Stomach (tissue), 4 donors: ENCODE results near the gene ADAM12.

ENCODE experiments used
- POLR2A ChIP-seq, 4 donors: fragments of 450-650 bp; IDR thresholded peaks; one replicate each; pipeline ENCODE4 v1.6.1; 2016; ENCODE audit warnings: antibody characterized with exemption in 4 of 4, control low read depth in 2 of 4, mild to moderate bottlenecking in 1 of 4, moderate library complexity in 1 of 4
- POLR2AphosphoS5 ChIP-seq, 3 donors: sonication (generic); formaldehyde crosslinking; IDR thresholded peaks; one replicate each; pipeline ENCODE4 v1.6.1; 2016; ENCODE audit warnings: antibody characterized with exemption in 3 of 3
- TF ChIP-seq, protein P1 (sequence below), 7 experiments: fragments of 450-650 bp in 4 of 7; fragments of 200-600 bp in 3 of 7; sonication (generic) in 3 of 7; IDR thresholded peaks; one replicate each; pipeline ENCODE4 v1.5.1; 2016 to 2019; ENCODE audit warnings: antibody characterized with exemption in 7 of 7, control low read depth in 2 of 7, mild to moderate bottlenecking in 1 of 7

- TF ChIP-seq, protein P1, sequence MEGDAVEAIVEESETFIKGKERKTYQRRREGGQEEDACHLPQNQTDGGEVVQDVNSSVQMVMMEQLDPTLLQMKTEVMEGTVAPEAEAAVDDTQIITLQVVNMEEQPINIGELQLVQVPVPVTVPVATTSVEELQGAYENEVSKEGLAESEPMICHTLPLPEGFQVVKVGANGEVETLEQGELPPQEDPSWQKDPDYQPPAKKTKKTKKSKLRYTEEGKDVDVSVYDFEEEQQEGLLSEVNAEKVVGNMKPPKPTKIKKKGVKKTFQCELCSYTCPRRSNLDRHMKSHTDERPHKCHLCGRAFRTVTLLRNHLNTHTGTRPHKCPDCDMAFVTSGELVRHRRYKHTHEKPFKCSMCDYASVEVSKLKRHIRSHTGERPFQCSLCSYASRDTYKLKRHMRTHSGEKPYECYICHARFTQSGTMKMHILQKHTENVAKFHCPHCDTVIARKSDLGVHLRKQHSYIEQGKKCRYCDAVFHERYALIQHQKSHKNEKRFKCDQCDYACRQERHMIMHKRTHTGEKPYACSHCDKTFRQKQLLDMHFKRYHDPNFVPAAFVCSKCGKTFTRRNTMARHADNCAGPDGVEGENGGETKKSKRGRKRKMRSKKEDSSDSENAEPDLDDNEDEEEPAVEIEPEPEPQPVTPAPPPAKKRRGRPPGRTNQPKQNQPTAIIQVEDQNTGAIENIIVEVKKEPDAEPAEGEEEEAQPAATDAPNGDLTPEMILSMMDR (IDR thresholded peaks at IDR 0.05), result no peak
- TF ChIP-seq POLR2AphosphoS5 (IDR thresholded peaks at IDR 0.05) (no peak), POLR2A (IDR thresholded peaks at IDR 0.05) (no peak)
Measured at GRCh38 chr10:126349101-126349500, 39.2 kb downstream of the ADAM12 start.
